Measurements from ENCODE around the gene EML4.

EML4 gene

GRCh38 chr2:42297322-42297936 lies 128.3 kb downstream of the EML4 start:
- DNase-seq (ENCODE audit: low read depth in 2 of 3, low spot score in 1 of 3), result no peak

- no peak for DNase-seq (ENCODE audit: low read depth in 2 of 3, low spot score in 1 of 3)
Measured at GRCh38 chr2:42298132-42298531, 129.0 kb downstream of the EML4 start.

GRCh38 chr2:42298996-42299754 lies 130.0 kb downstream of the EML4 start:
- DNase-seq (ENCODE audit: low read depth in 2 of 3, low spot score in 1 of 3), result no peak

- DNase-seq (ENCODE audit: low read depth in 2 of 3, low spot score in 1 of 3), result no peak
Measured at GRCh38 chr2:42300527-42300926, 131.4 kb downstream of the EML4 start.

- DNase-seq (ENCODE audit: low read depth in 2 of 3, low spot score in 1 of 3), result no peak
Measured at GRCh38 chr2:42303252-42303651, 134.1 kb downstream of the EML4 start.

DNA sequence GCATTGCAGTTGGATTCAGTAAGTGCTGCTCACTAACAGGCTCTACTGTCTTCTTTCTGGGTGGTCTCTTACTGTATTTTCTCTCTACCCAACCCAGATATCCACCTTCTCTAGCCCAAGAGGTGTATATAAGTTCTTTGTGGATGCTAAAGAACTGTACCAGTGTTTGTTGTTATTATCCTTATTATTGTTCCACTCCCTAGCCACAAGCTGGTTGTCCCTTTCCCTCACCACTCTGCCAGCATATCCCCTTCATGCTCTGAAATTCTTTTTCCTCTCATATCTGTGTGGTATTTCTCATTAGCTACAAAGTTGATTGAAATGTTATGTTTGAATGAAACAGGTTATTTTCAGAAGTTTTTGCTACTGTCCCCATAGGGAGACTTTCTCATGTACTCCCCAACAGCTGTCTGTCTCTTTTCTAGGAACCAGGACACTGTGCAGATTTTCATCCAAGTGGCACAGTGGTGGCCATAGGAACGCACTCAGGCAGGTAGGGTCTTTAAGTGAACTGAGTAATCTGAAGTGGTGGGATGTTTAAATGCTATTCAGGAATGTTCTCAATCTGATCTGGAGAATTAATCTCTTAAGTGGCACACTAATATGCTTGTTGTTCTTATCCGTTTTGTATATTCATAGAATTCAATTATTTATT lies 135.0 kb downstream of the EML4 start:
- DNase-seq (ENCODE audit: low read depth in 2 of 3, low spot score in 1 of 3), result no peak

DNA sequence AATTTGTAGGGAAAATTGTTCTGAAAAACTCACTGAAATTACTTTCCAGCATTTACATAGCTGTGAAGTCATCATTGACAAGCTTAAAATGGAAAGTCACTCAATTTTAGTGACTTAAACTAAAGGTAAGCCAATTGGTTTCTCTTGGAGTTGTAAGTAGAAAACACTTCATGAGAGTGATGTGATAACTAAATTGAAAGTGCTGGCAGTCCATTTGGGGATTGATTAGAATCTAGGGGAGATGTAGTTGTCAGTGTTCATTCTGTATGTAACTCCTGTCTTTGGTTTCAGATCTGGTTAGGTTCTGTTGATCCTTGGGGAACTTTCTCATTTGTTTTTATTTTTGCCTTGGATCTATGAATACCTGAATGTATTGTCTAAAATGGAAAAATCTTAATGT lies 138.0 kb downstream of the EML4 start:
- no peak for DNase-seq (ENCODE audit: low read depth in 2 of 3, low spot score in 1 of 3)

- DNase-seq (ENCODE audit: low read depth in 2 of 3, low spot score in 1 of 3), result no peak
Measured at GRCh38 chr2:42309366-42309765, 140.2 kb downstream of the EML4 start.

DNA sequence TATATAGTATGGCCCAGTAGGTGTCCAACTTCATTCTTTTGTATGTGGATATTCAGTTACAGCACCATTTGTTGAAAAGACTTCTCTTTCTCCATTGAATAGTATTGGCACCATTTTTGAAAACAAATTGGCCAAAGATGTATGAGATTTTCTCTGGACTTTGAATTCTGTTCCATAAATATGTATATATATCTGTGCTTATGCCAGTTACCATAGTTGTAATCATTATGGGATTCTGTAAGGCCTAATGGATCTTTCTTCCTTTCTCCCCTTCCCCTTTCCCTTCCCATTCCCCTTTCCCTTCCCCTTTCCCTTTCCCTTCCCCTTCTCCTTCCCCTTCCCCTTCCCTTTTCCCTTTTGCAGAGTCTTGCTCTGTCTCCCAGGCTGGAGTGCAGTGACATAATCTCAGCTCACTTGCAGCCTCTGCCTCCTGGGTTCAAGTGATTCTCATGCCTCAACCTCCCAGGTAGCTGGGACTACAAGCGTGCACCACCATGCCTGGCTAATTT lies 140.9 kb downstream of the EML4 start:
- no peak for DNase-seq (ENCODE audit: low read depth in 2 of 3, low spot score in 1 of 3)

DNA sequence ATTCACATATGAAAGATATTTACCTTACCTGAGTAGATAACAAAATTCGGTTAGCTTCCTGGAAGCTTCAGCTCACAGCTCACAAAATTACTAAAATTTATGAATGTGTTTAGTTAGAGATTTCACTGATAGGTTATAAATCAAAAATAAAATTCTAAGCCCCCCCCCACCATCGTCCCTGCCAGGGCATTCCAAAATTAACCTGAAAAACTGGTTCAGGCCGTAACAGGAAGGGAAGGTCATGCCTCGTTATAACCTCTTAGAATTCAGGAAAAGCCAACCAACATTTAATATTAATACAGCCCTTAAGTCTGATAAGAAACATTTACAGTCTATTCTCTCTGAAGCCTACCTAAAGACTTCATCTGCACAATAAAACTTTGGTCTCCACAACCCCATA lies 143.0 kb downstream of the EML4 start:
- DNase-seq (ENCODE audit: low read depth in 2 of 3, low spot score in 1 of 3), result no peak

- no peak for DNase-seq (ENCODE audit: low read depth in 2 of 3, low spot score in 1 of 3)
Measured at GRCh38 chr2:42314892-42315468, 145.8 kb downstream of the EML4 start.

GRCh38 chr2:42315844-42316470 lies 146.8 kb downstream of the EML4 start:
- DNase-seq (ENCODE audit: low read depth in 2 of 3, low spot score in 1 of 3), result no peak

- no peak for DNase-seq (ENCODE audit: low read depth in 2 of 3, low spot score in 1 of 3)
Measured at GRCh38 chr2:42316910-42317309, 147.8 kb downstream of the EML4 start.

DNA sequence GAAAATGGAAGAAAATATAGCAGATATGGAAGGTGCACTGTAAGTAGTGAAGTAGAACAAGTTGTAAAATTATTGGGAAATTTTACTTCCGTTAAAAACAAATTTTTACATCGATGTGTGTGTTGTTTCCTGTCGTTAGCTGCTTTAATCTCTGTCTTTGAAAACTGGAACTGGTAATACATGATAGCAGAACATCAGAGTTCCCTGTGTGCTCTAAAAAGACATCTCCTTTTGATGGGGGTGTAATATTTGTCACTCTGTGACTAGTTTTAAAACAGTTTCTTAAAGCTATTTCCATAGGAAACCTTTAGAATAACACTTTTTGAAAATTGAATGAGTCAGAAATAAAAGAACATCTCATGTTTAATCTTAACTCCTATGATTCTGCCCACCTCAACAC lies 148.3 kb downstream of the EML4 start:
- DNase-seq (ENCODE audit: low read depth in 2 of 3, low spot score in 1 of 3), result no peak

DNA sequence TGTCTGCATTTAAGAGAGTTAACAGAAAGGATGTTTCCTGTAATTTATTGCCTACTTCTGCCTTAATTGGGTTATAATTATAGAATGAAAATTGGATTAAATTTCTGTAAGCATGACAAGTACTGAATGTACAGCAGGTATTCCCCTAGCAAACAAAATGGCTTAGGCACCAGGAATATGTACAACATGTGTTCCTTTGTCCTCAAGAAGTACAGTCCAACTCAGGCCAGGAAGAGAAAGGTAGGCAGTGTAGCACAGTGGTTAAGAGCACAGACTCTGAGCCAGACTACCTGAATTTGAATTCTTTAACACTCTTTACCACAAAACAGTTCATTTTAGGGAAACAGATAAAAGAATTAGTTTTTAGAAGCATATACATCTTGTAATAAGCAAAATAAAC lies 148.8 kb downstream of the EML4 start:
- no peak for DNase-seq (ENCODE audit: low read depth in 2 of 3, low spot score in 1 of 3)

- DNase-seq (ENCODE audit: low read depth in 2 of 3, low spot score in 1 of 3), result no peak
Measured at GRCh38 chr2:42319265-42319664, 150.1 kb downstream of the EML4 start.

DNA sequence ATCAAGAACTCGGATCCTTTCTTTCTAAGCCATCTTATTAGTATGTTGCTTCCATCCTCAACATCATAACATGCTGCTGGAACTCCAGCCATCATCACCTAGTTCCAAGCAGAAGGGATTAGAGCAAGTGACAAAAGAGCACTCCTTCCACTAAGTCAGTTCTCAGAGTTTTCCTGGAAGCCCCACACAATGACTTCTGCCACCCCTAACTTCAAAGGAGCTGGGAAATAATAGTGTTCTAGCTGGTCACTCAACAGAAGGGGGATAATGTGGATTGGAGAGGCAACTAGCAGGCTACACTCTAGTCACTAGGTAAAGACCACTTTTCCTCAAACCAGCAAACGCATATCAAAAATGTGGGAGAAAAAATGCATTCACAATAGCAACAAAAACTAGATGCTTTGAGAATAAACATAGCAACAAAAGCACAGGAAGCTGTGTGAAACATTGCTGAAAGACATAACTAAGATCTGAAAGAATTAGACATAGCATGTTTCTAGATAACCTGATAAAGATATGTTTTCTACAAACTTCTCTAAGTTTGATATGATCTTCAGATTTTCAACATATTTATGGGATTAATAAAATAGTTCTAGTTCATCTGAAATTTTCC lies 152.4 kb downstream of the EML4 start:
- DNase-seq (ENCODE audit: low read depth in 2 of 3, low spot score in 1 of 3), result no peak

DNA sequence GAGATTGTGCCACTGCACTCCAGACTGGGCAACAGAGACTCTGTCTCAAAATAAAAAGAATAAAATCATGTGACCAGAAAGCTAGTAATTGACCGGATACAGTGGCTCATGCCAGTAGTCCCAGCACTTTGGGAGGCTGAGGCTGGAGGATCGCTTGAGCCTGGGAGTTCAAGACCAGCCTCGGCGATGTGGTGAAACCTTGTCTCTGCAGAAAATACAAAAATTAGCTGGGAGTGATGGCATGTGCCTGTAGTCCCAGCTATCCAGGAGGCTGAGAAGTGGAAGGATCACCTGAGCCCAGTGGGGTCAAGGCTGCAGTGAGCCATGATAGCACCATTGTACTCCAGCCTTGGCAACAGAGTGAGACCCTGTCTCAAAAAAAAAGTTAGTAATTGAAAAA lies 155.1 kb downstream of the EML4 start:
- DNase-seq (ENCODE audit: low read depth in 2 of 3, low spot score in 1 of 3), result no peak

DNA sequence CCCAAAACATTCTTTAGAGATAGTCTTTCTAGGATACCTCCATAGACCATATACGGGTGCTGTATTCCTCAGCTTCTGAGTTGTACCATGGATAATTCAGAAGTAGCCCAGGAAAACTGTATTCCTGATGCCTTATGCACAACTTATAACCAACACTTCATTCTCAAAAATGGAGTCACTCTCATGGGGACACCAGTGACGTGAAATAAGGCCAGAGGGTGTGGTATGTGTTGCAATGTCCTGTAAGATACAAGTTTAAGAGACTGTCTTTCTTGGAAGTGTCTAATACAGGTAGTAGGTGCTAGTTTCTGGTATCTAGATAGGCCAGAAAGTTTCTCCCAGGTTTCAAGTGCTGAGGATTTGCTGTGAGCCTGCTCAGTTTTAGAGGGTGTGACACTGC lies 155.8 kb downstream of the EML4 start:
- DNase-seq (ENCODE audit: low read depth in 2 of 3, low spot score in 1 of 3), result no peak

DNA sequence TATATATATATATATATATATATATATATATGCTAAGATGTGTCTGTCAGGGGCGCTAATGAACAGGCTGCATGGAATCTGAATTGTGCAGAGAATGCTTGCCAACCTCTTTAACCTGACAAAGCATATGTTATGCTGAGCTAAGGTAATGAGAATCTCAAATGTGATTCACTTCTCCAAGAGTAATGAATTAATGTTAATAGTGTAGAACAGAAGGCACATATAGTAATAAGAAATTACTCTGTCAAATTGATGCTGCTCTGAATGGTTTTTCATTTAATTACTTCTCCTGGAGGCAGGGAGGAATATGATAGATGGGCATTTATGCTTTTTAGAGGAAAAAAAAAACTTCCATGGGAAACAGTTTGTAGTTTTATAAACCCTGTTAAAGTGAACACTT lies 156.5 kb downstream of the EML4 start:
- DNase-seq (ENCODE audit: low read depth in 2 of 3, low spot score in 1 of 3), result no peak

GRCh38 chr2:42327125-42327524 lies 158.0 kb downstream of the EML4 start:
- no peak for DNase-seq (ENCODE audit: low read depth in 2 of 3, low spot score in 1 of 3)

All from stimulated activated CD4-positive, alpha-beta T cell treated with anti-CD3 and anti-CD28 coated beads, Interleukin-12 subunit alpha, Interleukin-12 subunit beta, amount 100 ng/mL, for 48 hours (primary cell).